PC-9 (cell line): ENCODE results near the gene ADAM30.

ENCODE experiments used
- EZH2 ChIP-seq: fragments of 200-600 bp; sonication (generic); IDR thresholded peaks from 2 replicates; pipeline ENCODE4 v1.8.0; 2017; ENCODE audit warnings: antibody characterized with exemption, low read depth
- TF ChIP-seq, protein P1 (sequence below): fragments of 200-600 bp; sonication (generic); conservative IDR thresholded peaks from 2 replicates; pipeline ENCODE4 v1.6.1; 2017; ENCODE audit warnings: mixed run types, antibody characterized with exemption, mild to moderate bottlenecking, moderate library complexity

DNA sequence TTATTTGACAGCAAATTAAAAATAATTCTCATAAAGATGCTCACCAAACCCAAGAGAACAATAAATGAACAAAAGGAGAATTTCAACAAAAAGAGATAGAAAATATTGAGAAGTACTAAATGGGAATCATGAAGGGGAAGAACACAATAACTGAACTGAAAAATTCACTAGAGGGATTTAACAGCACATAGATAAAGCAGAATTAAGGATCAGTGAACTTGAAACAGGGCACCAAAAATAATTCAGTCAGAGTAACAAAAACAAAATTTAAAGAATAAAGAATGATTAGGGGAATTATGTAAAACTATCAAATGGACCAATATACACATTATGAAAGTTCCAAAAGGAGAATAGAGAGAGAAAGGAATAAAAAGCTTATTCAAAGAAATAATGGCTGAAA lies 7.8 kb downstream of the ADAM30 start:
- TF ChIP-seq, protein P1, sequence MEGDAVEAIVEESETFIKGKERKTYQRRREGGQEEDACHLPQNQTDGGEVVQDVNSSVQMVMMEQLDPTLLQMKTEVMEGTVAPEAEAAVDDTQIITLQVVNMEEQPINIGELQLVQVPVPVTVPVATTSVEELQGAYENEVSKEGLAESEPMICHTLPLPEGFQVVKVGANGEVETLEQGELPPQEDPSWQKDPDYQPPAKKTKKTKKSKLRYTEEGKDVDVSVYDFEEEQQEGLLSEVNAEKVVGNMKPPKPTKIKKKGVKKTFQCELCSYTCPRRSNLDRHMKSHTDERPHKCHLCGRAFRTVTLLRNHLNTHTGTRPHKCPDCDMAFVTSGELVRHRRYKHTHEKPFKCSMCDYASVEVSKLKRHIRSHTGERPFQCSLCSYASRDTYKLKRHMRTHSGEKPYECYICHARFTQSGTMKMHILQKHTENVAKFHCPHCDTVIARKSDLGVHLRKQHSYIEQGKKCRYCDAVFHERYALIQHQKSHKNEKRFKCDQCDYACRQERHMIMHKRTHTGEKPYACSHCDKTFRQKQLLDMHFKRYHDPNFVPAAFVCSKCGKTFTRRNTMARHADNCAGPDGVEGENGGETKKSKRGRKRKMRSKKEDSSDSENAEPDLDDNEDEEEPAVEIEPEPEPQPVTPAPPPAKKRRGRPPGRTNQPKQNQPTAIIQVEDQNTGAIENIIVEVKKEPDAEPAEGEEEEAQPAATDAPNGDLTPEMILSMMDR: no peak
- TF ChIP-seq EZH2: no peak
